HCT116 (cell line): ENCODE results near the gene CREB1. TPM values are rescaled to one million over a fixed set of nuclear protein-coding genes. Genes with fewer than 3 reads are reported as not detected.

ENCODE experiments used
- ATAC-seq: fragments of 200-7000 bp; cut with Tn5 transposase; 2 replicates; pipeline ENCODE4 v1.9.1; 2020; ENCODE audit warnings: mild to moderate bottlenecking, moderate library complexity
- BruUV-seq: library from RNA; stranded (reverse); fragments of 400-500 nt; replicated peaks from 2 replicates; lab custom pipeline; 2021; lab: Mats Ljungman, UMichigan
- CTCF ChIA-PET: fragments of 300-600 bp; sonication (Branson Sonifier 250); formaldehyde crosslinking; loops from one replicate; lab custom pipeline; 2021; ENCODE audit warnings: antibody characterized with exemption; lab: Charles Lee
- POLR2A ChIA-PET: fragments of 300-600, 350-600 bp; sonication (Branson Sonifier 250); formaldehyde crosslinking; loops from one replicate; lab custom pipeline; 2021; ENCODE audit warnings: antibody characterized with exemption; lab: Charles Lee
- RAD21 ChIA-PET, 2 experiments: fragments of 300-600 bp; sonication (Branson Sonifier 250); formaldehyde crosslinking; loops; one replicate each; lab custom pipeline; 2023; ENCODE audit warnings: low total read pairs in 2 of 2; ENCODE audit not compliant: uncharacterized antibody in 2 of 2, unreplicated experiment in 2 of 2, low non-redundant PET in 1 of 2; lab: Charles Lee
- DNase-seq: peaks from one replicate; pipeline ENCODE4 v3.0.0-alpha.2; 2010; ENCODE audit warnings: low read depth, low spot score
- H2AFZ ChIP-seq: fragments of 200-600 bp; shearing (Covaris generic), sonication (generic); 2 replicates; pipeline ENCODE4 v1.6.1; 2017; ENCODE audit warnings: low read depth, mixed run types, mixed read lengths, antibody characterized with exemption, low read length; ENCODE audit not compliant: poor library complexity, severe bottlenecking
- H3K27ac ChIP-seq: 2 replicates; pipeline ENCODE4 v1.5.1; 2012; ENCODE audit warnings: low read depth, low read length
- H3K27me3 ChIP-seq: fragments of 200-600 bp; sonication (generic); 2 replicates; pipeline ENCODE4 v1.6.1; 2016; ENCODE audit warnings: mixed run types, low read length, mixed read lengths; ENCODE audit not compliant: insufficient read depth
- H3K36me3 ChIP-seq, 2 experiments: fragments of 200-500 bp in 1 of 2; fragments of 200-600 bp in 1 of 2; sonication (Bioruptor generic) in 1 of 2; sonication (generic) in 1 of 2; 2 replicates each; pipeline versions ENCODE4 v1.5.1 to v1.6.1; 2014 to 2016; ENCODE audit warnings: low read length in 2 of 2, inconsistent platforms in 1 of 2, mixed read lengths in 1 of 2, mixed run types in 1 of 2; ENCODE audit not compliant: insufficient read depth in 2 of 2, control insufficient read depth in 1 of 2
- H3K4me1 ChIP-seq, 2 experiments: fragments of 200-600 bp in 1 of 2; sonication (generic) in 1 of 2; 2 replicates each; pipeline versions ENCODE4 v1.5.1 to v1.6.1; 2012 to 2017; ENCODE audit warnings: low read length in 2 of 2, inconsistent platforms in 1 of 2, mild to moderate bottlenecking in 1 of 2, mixed read lengths in 1 of 2, mixed run types in 1 of 2, moderate library complexity in 1 of 2; ENCODE audit not compliant: insufficient read depth in 2 of 2, control insufficient read depth in 1 of 2
- H3K4me2 ChIP-seq: fragments of 200-600 bp; sonication (generic); 2 replicates; pipeline ENCODE4 v1.6.1; 2017; ENCODE audit warnings: mixed run types, low read length, mixed read lengths
- H3K4me3 ChIP-seq, 2 experiments: fragments of 200-600 bp in 1 of 2; sonication (generic) in 1 of 2; replicated peaks in 1 of 2; 2 replicates each; pipeline ENCODE4 v1.5.1; 2011 to 2016; ENCODE audit warnings: low read length in 2 of 2, control low read depth in 1 of 2, low read depth in 1 of 2, mild to moderate bottlenecking in 1 of 2, mixed read lengths in 1 of 2, mixed run types in 1 of 2
- H3K79me2 ChIP-seq: fragments of 200-600 bp; sonication (generic); 2 replicates; pipeline ENCODE4 v1.6.1; 2017; ENCODE audit warnings: mild to moderate bottlenecking, mixed run types, low read length, moderate library complexity, mixed read lengths; ENCODE audit not compliant: insufficient read depth
- H3K9ac ChIP-seq: fragments of 200-600 bp; sonication (generic); 2 replicates; pipeline ENCODE4 v1.6.1; 2016; ENCODE audit warnings: low read length, mixed read lengths
- H3K9me2 ChIP-seq: fragments of 200-600 bp; sonication (generic), shearing (Covaris generic); 2 replicates; pipeline ENCODE4 v1.6.1; 2017; ENCODE audit warnings: mixed run types, mild to moderate bottlenecking, moderate library complexity; ENCODE audit not compliant: insufficient read depth
- H3K9me3 ChIP-seq, 2 experiments: fragments of 200-500 bp in 1 of 2; fragments of 200-600 bp in 1 of 2; sonication (Bioruptor generic) in 1 of 2; sonication (generic) in 1 of 2; 2 replicates each; pipeline ENCODE4 v1.6.1; 2014 to 2017; ENCODE audit warnings: low read length in 2 of 2, mixed read lengths in 2 of 2, inconsistent platforms in 1 of 2, low read depth in 1 of 2, mild to moderate bottlenecking in 1 of 2, mixed run types in 1 of 2, moderate library complexity in 1 of 2; ENCODE audit not compliant: control insufficient read depth in 1 of 2, insufficient read depth in 1 of 2
- H4K20me1 ChIP-seq: fragments of 200-600 bp; sonication (generic), shearing (Covaris generic); 2 replicates; pipeline ENCODE4 v1.6.1; 2017; ENCODE audit warnings: mixed run types, mild to moderate bottlenecking, moderate library complexity; ENCODE audit not compliant: insufficient read depth
- ATF3 ChIP-seq: IDR thresholded peaks from 2 replicates; pipeline ENCODE4 v1.6.1; 2012
- CBX3 ChIP-seq: IDR thresholded peaks from 2 replicates; pipeline ENCODE4 v1.6.1; 2012; ENCODE audit warnings: low read depth
- CEBPB ChIP-seq: IDR thresholded peaks from 2 replicates; pipeline ENCODE4 v1.6.1; 2012; ENCODE audit warnings: low read depth
- CTCF ChIP-seq, 3 experiments: fragments of 200-600 bp in 1 of 3; sonication (generic) in 1 of 3; IDR thresholded peaks in 2 of 3; conservative IDR thresholded peaks in 1 of 3; 2 replicates each; pipeline ENCODE4 v1.5.1; 2012 to 2017; ENCODE audit warnings: low read depth in 2 of 3, low read length in 2 of 3, antibody characterized with exemption in 1 of 3, borderline replicate concordance in 1 of 3, control low read depth in 1 of 3, mild to moderate bottlenecking in 1 of 3, mixed read lengths in 1 of 3, mixed run types in 1 of 3, moderate library complexity in 1 of 3; ENCODE audit not compliant: insufficient read depth in 1 of 3
- EGR1 ChIP-seq: IDR thresholded peaks from 2 replicates; pipeline ENCODE4 v1.6.1; 2012; ENCODE audit warnings: low read depth
- FOSL1 ChIP-seq: IDR thresholded peaks from 2 replicates; pipeline ENCODE4 v1.6.1; 2012; ENCODE audit warnings: low read depth
- JUND ChIP-seq: IDR thresholded peaks from 2 replicates; pipeline ENCODE4 v1.6.1; 2012
- MAX ChIP-seq: IDR thresholded peaks from 2 replicates; pipeline ENCODE4 v1.6.1; 2012
- POLR2AphosphoS5 ChIP-seq: IDR thresholded peaks from 2 replicates; pipeline ENCODE4 v1.6.1; 2011; ENCODE audit warnings: mild to moderate bottlenecking, low read depth, low read length, moderate library complexity
- RAD21 ChIP-seq: IDR thresholded peaks from 2 replicates; pipeline ENCODE4 v1.6.1; 2012; ENCODE audit warnings: low read depth, mild to moderate bottlenecking
- SP1 ChIP-seq: IDR thresholded peaks from 2 replicates; pipeline ENCODE4 v1.6.1; 2012; ENCODE audit warnings: low read depth
- YY1 ChIP-seq: IDR thresholded peaks from 2 replicates; pipeline ENCODE4 v1.6.1; 2011; ENCODE audit warnings: low read length, low read depth, moderate library complexity, mild to moderate bottlenecking; ENCODE audit not compliant: insufficient replicate concordance; ENCODE audit errors: extremely low read depth
- ZBTB33 ChIP-seq: IDR thresholded peaks from 2 replicates; pipeline ENCODE4 v1.6.1; 2011; ENCODE audit warnings: mild to moderate bottlenecking, low read length, moderate library complexity; ENCODE audit not compliant: insufficient replicate concordance; ENCODE audit errors: extremely low read depth
- ZFX ChIP-seq: fragments of 450-650 bp; IDR thresholded peaks from 2 replicates; pipeline ENCODE4 v1.6.1; 2017
- ZNF274 ChIP-seq: fragments of 200-500 bp; sonication (Bioruptor generic); IDR thresholded peaks from 2 replicates; pipeline ENCODE4 v1.6.1; 2014; ENCODE audit warnings: mild to moderate bottlenecking, low read depth, low read length, inconsistent platforms
- intact Hi-C: fragments of 100-400 bp; cut with micrococcal nuclease; formaldehyde crosslinking; loops from 2 replicates; pipeline ENCODE4 v1.10.0; 2022
- total RNA-seq: library from RNA; stranded (reverse); gene quantifications from one replicate; pipeline ENCODE4 v1.2.1, GENCODE V29; 2021; ENCODE audit not compliant: unreplicated experiment

Gene CREB1
- total RNA-seq, 1 experiment from 2014 or later, result 60.4 TPM

- TF ChIP-seq CTCF (IDR thresholded peaks at IDR 0.05 in 2 of 3, conservative IDR thresholded peaks at IDR 0.05 in 1 of 3; ENCODE audit: borderline replicate concordance in 1 of 3, insufficient read depth in 1 of 3, low read depth in 2 of 3, low read length in 2 of 3), result no peak
- TF ChIP-seq ATF3, result no peak
- TF ChIP-seq SP1, result peak; percentile 37
- no peak for TF ChIP-seq CEBPB
- TF ChIP-seq EGR1, result no peak
- peak; percentile 17; the same call in 1 of the 2 replicates for TF ChIP-seq JUND
- no peak for TF ChIP-seq POLR2AphosphoS5
- no peak for TF ChIP-seq YY1
These were observed 24.0 kb upstream of the CREB1 start (continued) for GRCh38 chr2:207505728-207506127.

GRCh38 chr2:207506426-207506825, 23.3 kb upstream of the CREB1 start:
- Histone ChIP-seq H3K4me2 (no peak overlapping the region), H3K27ac (no peak overlapping the region), H2AFZ (no peak overlapping the region), H3K9me2 (no peaks in the 10 kb centered on the region), H3K27me3 (no peaks in the 10 kb centered on the region), H4K20me1 (no peaks in the 10 kb centered on the region), H3K9ac (no peak overlapping the region), H3K4me3 (no peak overlapping the region), H3K79me2 (no peaks in the 10 kb centered on the region), H3K36me3 (no peaks in the 10 kb centered on the region), H3K4me1 (peaks cover 0 to 9% of the 10 kb centered on the region in 2 experiments; a peak in 2 of 4 replicates), H3K9me3 (no peaks in the 10 kb centered on the region)
- ChIA-PET POLR2A (no interaction called here), CTCF (no interaction called here), RAD21 (no interaction called here)
- no TSS peak for BruUV-seq
- DNase-seq, result no peak
- intact Hi-C loops, result no loop called here
- ATAC-seq, result no peak
- TF ChIP-seq CTCF (IDR thresholded peaks at IDR 0.05 in 2 of 3, conservative IDR thresholded peaks at IDR 0.05 in 1 of 3; ENCODE audit: borderline replicate concordance in 1 of 3, insufficient read depth in 1 of 3, low read depth in 2 of 3, low read length in 2 of 3) (no peak), ATF3 (no peak), RAD21 (no peak), POLR2AphosphoS5 (no peak), EGR1 (no peak), CBX3 (no peak), MAX (no peak), ZFX (no peak), SP1 (no peak), FOSL1 (no peak), ZNF274 (no peak), ZBTB33 (no peak), CEBPB (no peak)
